Caco-2 (cell line): ENCODE data around the gene ARHGAP24. TPM values are rescaled to one million over a fixed set of nuclear protein-coding genes. Genes with fewer than 3 reads are reported as not detected.

Source experiments
- BruUV-seq: library from RNA; stranded (reverse); fragments of 400-500 nt; replicated peaks from 2 replicates; lab custom pipeline; 2021; lab: Mats Ljungman, UMichigan
- CTCF ChIA-PET: fragments of 300-600 bp; sonication (Branson Sonifier 250); formaldehyde crosslinking; loops from one replicate; lab custom pipeline; 2022; ENCODE audit warnings: antibody characterized with exemption; lab: Charles Lee
- POLR2A ChIA-PET: fragments of 300-600 bp; sonication (Branson Sonifier 250); formaldehyde crosslinking; loops from one replicate; lab custom pipeline; 2022; ENCODE audit warnings: antibody characterized with exemption; lab: Charles Lee
- DNase-seq, 2 experiments: peaks; one replicate each; pipeline versions ENCODE4 v3.0.0 to v3.0.0-alpha.2; 2020 to 2022
- H3K27me3 ChIP-seq: replicated peaks from 2 replicates; pipeline ENCODE4 v1.6.0; 2011; ENCODE audit warnings: low read length; ENCODE audit not compliant: control insufficient read depth, insufficient read depth
- H3K36me3 ChIP-seq: 2 replicates; pipeline ENCODE4 v1.5.1; 2011; ENCODE audit warnings: low read length; ENCODE audit not compliant: control insufficient read depth, insufficient read depth
- H3K4me1 ChIP-seq: fragments of 250-450 bp; sonication (Bioruptor Pico); 2 replicates; pipeline ENCODE4 v1.5.1; 2020; ENCODE audit warnings: mild to moderate bottlenecking
- H3K4me3 ChIP-seq: 2 replicates; pipeline ENCODE4 v1.5.1; 2011; ENCODE audit warnings: low read depth, mild to moderate bottlenecking, control low read depth, low read length
- H3K9me3 ChIP-seq: fragments of 250-450 bp; sonication (Bioruptor Pico); 2 replicates; pipeline ENCODE4 v1.5.1; 2020; ENCODE audit warnings: mild to moderate bottlenecking, moderate library complexity
- H3K27ac Mint-ChIP-seq: one replicate; pipeline ENCODE4 v1.8.0; 2022; ENCODE audit warnings: mixed read lengths; ENCODE audit not compliant: unreplicated experiment
- H3K27me3 Mint-ChIP-seq: one replicate; pipeline ENCODE4 v1.8.0; 2022; ENCODE audit warnings: mixed read lengths; ENCODE audit not compliant: insufficient read depth, unreplicated experiment
- H3K36me3 Mint-ChIP-seq: one replicate; pipeline ENCODE4 v1.8.0; 2022; ENCODE audit warnings: mild to moderate bottlenecking, mixed read lengths; ENCODE audit not compliant: insufficient read depth, unreplicated experiment
- H3K4me1 Mint-ChIP-seq: one replicate; pipeline ENCODE4 v1.8.0; 2022; ENCODE audit warnings: low read depth, mixed read lengths; ENCODE audit not compliant: unreplicated experiment
- H3K4me3 Mint-ChIP-seq: one replicate; pipeline ENCODE4 v1.8.0; 2022; ENCODE audit warnings: mild to moderate bottlenecking, moderate library complexity, mixed read lengths; ENCODE audit not compliant: unreplicated experiment
- H3K9me3 Mint-ChIP-seq: one replicate; pipeline ENCODE4 v1.8.0; 2022; ENCODE audit warnings: mixed read lengths; ENCODE audit not compliant: unreplicated experiment
- CTCF ChIP-seq, 2 experiments: fragments of 200-600 bp in 1 of 2; IDR thresholded peaks; 1 replicate in 1 of 2; 2 replicates in 1 of 2; pipeline versions ENCODE4 v1.5.1 to v1.8.0; 2011 to 2022; ENCODE audit warnings: antibody characterized with exemption in 1 of 2, control low read depth in 1 of 2, inconsistent platforms in 1 of 2, low read depth in 1 of 2, low read length in 1 of 2, mild to moderate bottlenecking in 1 of 2, moderate library complexity in 1 of 2; ENCODE audit not compliant: insufficient read depth in 1 of 2, severe bottlenecking in 1 of 2, unreplicated experiment in 1 of 2
- intact Hi-C: fragments of 100-400 bp; cut with micrococcal nuclease; formaldehyde crosslinking; loops from one replicate; pipeline ENCODE4 v1.10.0; 2022; ENCODE audit not compliant: unreplicated experiment
- total RNA-seq: library from RNA; stranded (reverse); gene quantifications from 2 replicates; pipeline ENCODE4 v1.2.3, GENCODE V29; 2022

ARHGAP24 gene
- total RNA-seq, 1 experiment from 2014 or later = 2.8 TPM

DNA sequence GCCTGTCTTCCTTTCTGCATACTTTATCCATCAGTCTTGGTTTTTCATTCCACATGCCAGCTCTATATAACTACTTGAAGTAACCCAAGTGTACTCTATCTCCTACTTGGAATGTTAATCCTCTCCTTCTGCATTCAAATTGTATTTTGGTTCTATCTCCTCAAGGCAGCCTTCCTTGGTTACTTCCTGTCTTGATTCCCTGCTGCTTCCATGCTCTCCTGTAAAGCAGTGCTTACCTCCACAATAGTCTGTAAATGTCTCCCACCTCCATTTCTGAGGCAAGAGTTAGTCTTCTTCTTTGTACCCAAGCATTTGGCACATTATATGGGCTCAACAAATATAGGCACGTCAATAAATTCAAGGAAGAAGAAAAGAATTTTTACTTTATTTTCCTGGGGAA is 298.4 kb downstream of the ARHGAP24 start:
- Histone ChIP-seq H3K4me1 (no peaks in the 10 kb centered on the region), H3K36me3 (no peaks in the 10 kb centered on the region), H3K4me3 (no peak overlapping the region), H3K27me3 (no peaks in the 10 kb centered on the region), H3K9me3 (no peaks in the 10 kb centered on the region)
- Mint-ChIP-seq H3K27ac (no peak overlapping the region), H3K4me1 (no peaks in the 10 kb centered on the region), H3K4me3 (no peak overlapping the region), H3K9me3 (no peaks in the 10 kb centered on the region), H3K36me3 (peaks cover 5% of the 10 kb centered on the region), H3K27me3 (peaks cover 9% of the 10 kb centered on the region)
- no TSS peak for BruUV-seq
- intact Hi-C loops = no loop called here
- ChIA-PET POLR2A (no interaction called here), CTCF (no interaction called here)
- DNase-seq = no peak
- no peak for TF ChIP-seq CTCF (IDR thresholded peaks at IDR 0.05; ENCODE audit: insufficient read depth in 1 of 2, low read depth in 1 of 2, low read length in 1 of 2, severe bottlenecking in 1 of 2, unreplicated experiment in 1 of 2)

GRCh38 chr4:85774000-85774399 is 299.1 kb downstream of the ARHGAP24 start:
- POLR2A ChIA-PET = no interaction called here

GRCh38 chr4:85774489-85774888 is 299.5 kb downstream of the ARHGAP24 start:
- H3K9me3 ChIP-seq = no peaks in the 10 kb centered on the region
- ChIA-PET POLR2A (no interaction called here), CTCF (no interaction called here)
- no peak overlapping the region for H3K27ac Mint-ChIP-seq
- H3K4me1 Mint-ChIP-seq = no peaks in the 10 kb centered on the region
- H3K36me3 Mint-ChIP-seq = peaks cover 5% of the 10 kb centered on the region
- no TSS peak for BruUV-seq
- H3K4me3 Mint-ChIP-seq = no peak overlapping the region
- H3K27me3 Mint-ChIP-seq = peaks cover 9% of the 10 kb centered on the region
- H3K36me3 ChIP-seq = no peaks in the 10 kb centered on the region
- no peaks in the 10 kb centered on the region for H3K4me1 ChIP-seq
- no peaks in the 10 kb centered on the region for H3K9me3 Mint-ChIP-seq
- no peak overlapping the region for H3K4me3 ChIP-seq
- intact Hi-C loops = no loop called here
- no peaks in the 10 kb centered on the region for H3K27me3 ChIP-seq
- TF ChIP-seq CTCF (IDR thresholded peaks at IDR 0.05; ENCODE audit: insufficient read depth in 1 of 2, low read depth in 1 of 2, low read length in 1 of 2, severe bottlenecking in 1 of 2, unreplicated experiment in 1 of 2) = no peak
- no peak for DNase-seq

More at GRCh38 chr4:85774000-85774399, 299.1 kb downstream of the ARHGAP24 start:
- Histone ChIP-seq H3K9me3 (no peaks in the 10 kb centered on the region), H3K27me3 (no peaks in the 10 kb centered on the region), H3K4me1 (no peaks in the 10 kb centered on the region), H3K36me3 (no peaks in the 10 kb centered on the region), H3K4me3 (no peak overlapping the region)
- CTCF ChIA-PET = no interaction called here
- intact Hi-C loops = no loop called here
- Mint-ChIP-seq H3K4me1 (no peaks in the 10 kb centered on the region), H3K27ac (no peak overlapping the region), H3K4me3 (no peak overlapping the region), H3K9me3 (no peaks in the 10 kb centered on the region), H3K36me3 (peaks cover 5% of the 10 kb centered on the region), H3K27me3 (peaks cover 9% of the 10 kb centered on the region)
- BruUV-seq = no TSS peak
- no peak for TF ChIP-seq CTCF (IDR thresholded peaks at IDR 0.05; ENCODE audit: insufficient read depth in 1 of 2, low read depth in 1 of 2, low read length in 1 of 2, severe bottlenecking in 1 of 2, unreplicated experiment in 1 of 2)
- no peak for DNase-seq
